ENCODE results near the gene PRKCA.

- TF ChIP-seq, protein P1, sequence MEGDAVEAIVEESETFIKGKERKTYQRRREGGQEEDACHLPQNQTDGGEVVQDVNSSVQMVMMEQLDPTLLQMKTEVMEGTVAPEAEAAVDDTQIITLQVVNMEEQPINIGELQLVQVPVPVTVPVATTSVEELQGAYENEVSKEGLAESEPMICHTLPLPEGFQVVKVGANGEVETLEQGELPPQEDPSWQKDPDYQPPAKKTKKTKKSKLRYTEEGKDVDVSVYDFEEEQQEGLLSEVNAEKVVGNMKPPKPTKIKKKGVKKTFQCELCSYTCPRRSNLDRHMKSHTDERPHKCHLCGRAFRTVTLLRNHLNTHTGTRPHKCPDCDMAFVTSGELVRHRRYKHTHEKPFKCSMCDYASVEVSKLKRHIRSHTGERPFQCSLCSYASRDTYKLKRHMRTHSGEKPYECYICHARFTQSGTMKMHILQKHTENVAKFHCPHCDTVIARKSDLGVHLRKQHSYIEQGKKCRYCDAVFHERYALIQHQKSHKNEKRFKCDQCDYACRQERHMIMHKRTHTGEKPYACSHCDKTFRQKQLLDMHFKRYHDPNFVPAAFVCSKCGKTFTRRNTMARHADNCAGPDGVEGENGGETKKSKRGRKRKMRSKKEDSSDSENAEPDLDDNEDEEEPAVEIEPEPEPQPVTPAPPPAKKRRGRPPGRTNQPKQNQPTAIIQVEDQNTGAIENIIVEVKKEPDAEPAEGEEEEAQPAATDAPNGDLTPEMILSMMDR (IDR thresholded peaks at IDR 0.05): no peak
- TF ChIP-seq POLR2A (IDR thresholded peaks at IDR 0.05): no peak
Observed at GRCh38 chr17:66467766-66468165, 165.4 kb downstream of the PRKCA start.
